Measurements from ENCODE around the gene VDR.
"Not testable (repeated sequence)": the region's sequence is repeated elsewhere in the genome, so short reads cannot be mapped to it uniquely, and the experiment has no call there.

Gene VDR

GRCh38 chr12:47845081-47845480 lies 59.7 kb downstream of the VDR start:
- DNase-seq (ENCODE audit: low spot score): no peak
- no peak for TF ChIP-seq CTCF (IDR thresholded peaks at IDR 0.05; ENCODE audit: extremely low read depth, missing control alignments)

- DNase-seq (ENCODE audit: low spot score): no peak
- no peak for TF ChIP-seq CTCF (IDR thresholded peaks at IDR 0.05; ENCODE audit: extremely low read depth, missing control alignments)
Observed at GRCh38 chr12:47844264-47845019, 60.4 kb downstream of the VDR start.

- DNase-seq (ENCODE audit: low spot score): no peak
- no peak for TF ChIP-seq CTCF (IDR thresholded peaks at IDR 0.05; ENCODE audit: extremely low read depth, missing control alignments)
Observed at GRCh38 chr12:47843226-47843980, 61.4 kb downstream of the VDR start.

- DNase-seq (ENCODE audit: low spot score): not testable (repeated sequence)
Observed at GRCh38 chr12:47842543-47842942, 62.3 kb downstream of the VDR start.

GRCh38 chr12:47841910-47842309 lies 62.9 kb downstream of the VDR start:
- DNase-seq (ENCODE audit: low spot score): no peak
- no peak for TF ChIP-seq CTCF (IDR thresholded peaks at IDR 0.05; ENCODE audit: extremely low read depth, missing control alignments)

GRCh38 chr12:47841501-47841900 lies 63.3 kb downstream of the VDR start:
- no peak for DNase-seq (ENCODE audit: low spot score)
- no peak for TF ChIP-seq CTCF (IDR thresholded peaks at IDR 0.05; ENCODE audit: extremely low read depth, missing control alignments)

- DNase-seq (ENCODE audit: low spot score): no peak
- TF ChIP-seq CTCF (IDR thresholded peaks at IDR 0.05; ENCODE audit: extremely low read depth, missing control alignments): no peak
Observed at GRCh38 chr12:47840571-47840970, 64.2 kb downstream of the VDR start.
